GM12878 (cell line): ENCODE measurements around the gene KRT82. TPM values are rescaled to one million over a fixed set of nuclear protein-coding genes. Genes with fewer than 3 reads are reported as not detected.

ENCODE experiments used
- ATAC-seq: fragments of 200-7000 bp; cut with Tn5 transposase; 3 replicates; pipeline ENCODE4 v1.9.1; 2020; ENCODE audit warnings: mild to moderate bottlenecking, moderate library complexity
- BruUV-seq: library from RNA; stranded (reverse); fragments of 400-500 nt; replicated peaks from 2 replicates; lab custom pipeline; 2021; lab: Mats Ljungman, UMichigan
- CTCF ChIA-PET: fragments of 300-600 bp; sonication (Branson Sonifier 250); formaldehyde crosslinking; extraction: SDS; loops from one replicate; lab custom pipeline; 2021; ENCODE audit warnings: inconsistent platforms; lab: Yijun Ruan, JAX
- POLR2A ChIA-PET: fragments of 350-600 bp; formaldehyde crosslinking; extraction: SDS; loops from one replicate; lab custom pipeline; 2021; ENCODE audit warnings: inconsistent platforms; lab: Charles Lee
- RAD21 ChIA-PET: fragments of 300-600 bp; sonication (Branson Sonifier 250); formaldehyde crosslinking; loops from one replicate; lab custom pipeline; 2023; ENCODE audit warnings: antibody characterized with exemption; ENCODE audit not compliant: unreplicated experiment; lab: Charles Lee
- SMC1A ChIA-PET: fragments of 300-600 bp; sonication (Branson Sonifier 250); formaldehyde crosslinking; loops from one replicate; lab custom pipeline; 2023; ENCODE audit not compliant: unreplicated experiment, uncharacterized antibody; lab: Charles Lee
- DNase-seq: peaks from one replicate; pipeline ENCODE4 v3.0.0-alpha.2; 2011; ENCODE audit warnings: low read depth, low spot score
- FAIRE-seq: peaks from 3 replicates; lab custom pipeline; 2011; peaks lifted over from hg19 to GRCh38; lab: Jason Lieb, UNC
- H2AFZ ChIP-seq: 2 replicates; pipeline ENCODE4 v1.6.0; 2011; ENCODE audit warnings: low read depth, low read length, control low read depth; ENCODE audit not compliant: control insufficient read depth
- H3K27ac ChIP-seq: 2 replicates; pipeline ENCODE4 v1.5.1; 2011; ENCODE audit warnings: control low read depth; ENCODE audit not compliant: control insufficient read depth, insufficient read depth
- H3K27me3 ChIP-seq, 2 experiments: replicated peaks in 1 of 2; 2 replicates each; pipeline versions ENCODE4 v1.6.0 to v1.6.1; 2011; ENCODE audit warnings: low read length in 1 of 2; ENCODE audit not compliant: control insufficient read depth in 2 of 2, insufficient read depth in 2 of 2
- H3K36me3 ChIP-seq, 2 experiments: 2 replicates each; pipeline ENCODE4 v1.5.1; 2011; ENCODE audit warnings: low read length in 1 of 2; ENCODE audit not compliant: control insufficient read depth in 2 of 2, insufficient read depth in 2 of 2
- H3K4me1 ChIP-seq: 2 replicates; pipeline ENCODE4 v1.6.1; 2011; ENCODE audit warnings: mild to moderate bottlenecking, low read length, moderate library complexity, mixed read lengths; ENCODE audit not compliant: control insufficient read depth, insufficient read depth
- H3K4me2 ChIP-seq: 2 replicates; pipeline ENCODE4 v1.6.0; 2011; ENCODE audit warnings: control low read depth; ENCODE audit not compliant: control insufficient read depth, insufficient read depth
- H3K4me3 ChIP-seq: fragments of 200-600 bp; sonication (generic); 2 replicates; pipeline ENCODE4 v1.5.1; 2016
- H3K79me2 ChIP-seq: 2 replicates; pipeline ENCODE4 v1.6.0; 2011; ENCODE audit warnings: low read length; ENCODE audit not compliant: control insufficient read depth, insufficient read depth
- H3K9ac ChIP-seq: 2 replicates; pipeline ENCODE4 v1.8.0; 2011; ENCODE audit warnings: low read length, control low read depth, mixed read lengths; ENCODE audit not compliant: control insufficient read depth, insufficient read depth
- H3K9me3 ChIP-seq: replicated peaks from 3 replicates; pipeline ENCODE4 v1.5.1; 2011; ENCODE audit warnings: mild to moderate bottlenecking, low read length; ENCODE audit not compliant: control insufficient read depth, insufficient read depth
- H4K20me1 ChIP-seq: 2 replicates; pipeline ENCODE4 v1.6.0; 2011; ENCODE audit not compliant: control insufficient read depth, insufficient read depth
- E4F1 ChIP-seq: fragments of 450-650 bp; IDR thresholded peaks from 2 replicates; pipeline ENCODE4 v1.6.1; 2018; ENCODE audit warnings: borderline replicate concordance, mild to moderate bottlenecking; ENCODE audit not compliant: partially characterized antibody
- ESRRA ChIP-seq: IDR thresholded peaks from 2 replicates; pipeline ENCODE4 v1.6.1; 2012; ENCODE audit warnings: mild to moderate bottlenecking, low read length, improper control_type of control experiment
- ETV6 ChIP-seq, 2 experiments: fragments of 450-650 bp in 1 of 2; IDR thresholded peaks in 1 of 2; conservative IDR thresholded peaks in 1 of 2; 2 replicates each; pipeline ENCODE4 v1.6.1; 2014; ENCODE audit warnings: antibody characterized with exemption in 1 of 2, borderline replicate concordance in 1 of 2, low read depth in 1 of 2, mild to moderate bottlenecking in 1 of 2, moderate library complexity in 1 of 2
- JUNB ChIP-seq: IDR thresholded peaks from 2 replicates; pipeline ENCODE4 v1.6.1; 2016; ENCODE audit warnings: antibody characterized with exemption, mild to moderate bottlenecking
- KDM1A ChIP-seq: fragments of 200-600 bp; sonication (generic); IDR thresholded peaks from 2 replicates; pipeline ENCODE4 v1.6.1; 2016; ENCODE audit warnings: borderline replicate concordance
- PBX3 ChIP-seq: IDR thresholded peaks from 2 replicates; pipeline ENCODE4 v1.6.1; 2011; ENCODE audit warnings: mild to moderate bottlenecking, low read depth, low read length, moderate library complexity; ENCODE audit not compliant: insufficient replicate concordance
- SIN3A ChIP-seq: IDR thresholded peaks from 2 replicates; pipeline ENCODE4 v1.6.1; 2012; ENCODE audit warnings: low read depth, low read length, improper control_type of control experiment
- TBL1XR1 ChIP-seq: IDR thresholded peaks from 2 replicates; pipeline ENCODE4 v1.6.1; 2012; ENCODE audit warnings: low read depth, low read length, improper control_type of control experiment
- TCF3 ChIP-seq: IDR thresholded peaks from 2 replicates; pipeline ENCODE4 v1.6.1; 2012; ENCODE audit warnings: low read depth, mild to moderate bottlenecking, low read length, borderline replicate concordance; ENCODE audit not compliant: insufficient read depth
- WGBS: methylation state at CpG from one replicate; pipeline ENCODE4 v1.1.6; 2016; ENCODE audit warnings: low lambda C conversion rate; ENCODE audit not compliant: insufficient replicate concordance, insufficient coverage; ENCODE audit errors: missing lambda C conversion rate; 5-methylcytosine and 5-hydroxymethylcytosine counted together
- in situ Hi-C: fragments of 300-500 bp; cut with MboI; formaldehyde crosslinking; loops from 9 replicates; pipeline ENCODE4 v1.14.3; 2018; ENCODE audit warnings: mixed read lengths
- intact Hi-C: fragments of 100-400 bp; cut with micrococcal nuclease; formaldehyde crosslinking; loops from one replicate; pipeline ENCODE4 v1.14.2; 2022; ENCODE audit not compliant: unreplicated experiment
- polyA plus RNA-seq, 11 experiments: library from polyadenylated mRNA; depleted of rRNA in 4 of 11; unstranded in 6 of 11; stranded (reverse) in 5 of 11; fragments of >200 nt; fragmentation: Nextera tagmentation in 4 of 11; fragmentation: Illumina TruSeq in 1 of 11; extraction: Ambion mirVana in 4 of 11; extraction: Trizol in 1 of 11; gene quantifications; 1 replicate in 1 of 11; 2 replicates in 10 of 11; pipeline versions ENCODE4 v1.2.1 to v1.2.3, GENCODE V29; 2011 to 2016; ENCODE audit warnings: inconsistent platforms in 2 of 11, missing spikeins in 2 of 11, low read depth in 1 of 11
- total RNA-seq, 4 experiments: library from RNA; depleted of rRNA in 3 of 4; stranded (reverse); fragments of >200 nt in 3 of 4; fragmentation: Illumina TruSeq in 1 of 4; extraction: Trizol in 1 of 4; gene quantifications; 2 replicates each; pipeline versions ENCODE4 v1.2.1 to v1.2.3, GENCODE V29; 2013 to 2021

The KRT82 gene
- total and polyA plus RNA-seq, 10 of the 15 experiments (the other 5 are each of a cell fraction or from before 2014, with no cell fraction given): not detected

- RAD21 ChIA-PET: no interaction called here
- TF ChIP-seq E4F1 (no peak), TCF3 (no peak), ESRRA (no peak), JUNB (no peak), KDM1A (no peak), PBX3 (no peak), SIN3A (no peak), ETV6 (conservative IDR thresholded peaks at IDR 0.05 in 1 of 2, IDR thresholded peaks at IDR 0.05 in 1 of 2; ENCODE audit: borderline replicate concordance in 1 of 2, low read depth in 1 of 2) (no peak), TBL1XR1 (no peak)
- ATAC-seq (no peak), DNase-seq (no peak), FAIRE-seq (no peak)
- H3K27me3 ChIP-seq: peaks cover 2 to 4% of the 10 kb centered on the region in 2 experiments; a peak in 3 of 4 replicates
- H3K4me2 ChIP-seq: no peak overlapping the region
- no TSS peak for BruUV-seq
- SMC1A ChIA-PET: no interaction called here
- no peak overlapping the region for H2AFZ ChIP-seq
- H3K4me3 ChIP-seq: no peak overlapping the region
- H3K9me3 ChIP-seq: no peaks in the 10 kb centered on the region
- H3K4me1 ChIP-seq: no peaks in the 10 kb centered on the region
- in situ Hi-C loops (no loop called here), intact Hi-C loops (no loop called here)
- POLR2A ChIA-PET: no interaction called here
- H3K36me3 ChIP-seq: no peaks in the 10 kb centered on the region
- CTCF ChIA-PET: no interaction called here
- no peaks in the 10 kb centered on the region for H4K20me1 ChIP-seq
- no peaks in the 10 kb centered on the region for H3K79me2 ChIP-seq
- H3K9ac ChIP-seq: no peak overlapping the region
- 4% methylated on average over 2 of the region's 2 CpGs for WGBS
- H3K27ac ChIP-seq: no peak overlapping the region
Observed at GRCh38 chr12:52426034-52426433, 19.9 kb upstream of the KRT82 start.
